ENCODE measurements around the gene SUN5. TPM values are rescaled to one million over a fixed set of nuclear protein-coding genes. Genes with fewer than 3 reads are reported as not detected.

SUN5 gene
- total RNA-seq, 1 donor from 2014 or later: not detected

DNA sequence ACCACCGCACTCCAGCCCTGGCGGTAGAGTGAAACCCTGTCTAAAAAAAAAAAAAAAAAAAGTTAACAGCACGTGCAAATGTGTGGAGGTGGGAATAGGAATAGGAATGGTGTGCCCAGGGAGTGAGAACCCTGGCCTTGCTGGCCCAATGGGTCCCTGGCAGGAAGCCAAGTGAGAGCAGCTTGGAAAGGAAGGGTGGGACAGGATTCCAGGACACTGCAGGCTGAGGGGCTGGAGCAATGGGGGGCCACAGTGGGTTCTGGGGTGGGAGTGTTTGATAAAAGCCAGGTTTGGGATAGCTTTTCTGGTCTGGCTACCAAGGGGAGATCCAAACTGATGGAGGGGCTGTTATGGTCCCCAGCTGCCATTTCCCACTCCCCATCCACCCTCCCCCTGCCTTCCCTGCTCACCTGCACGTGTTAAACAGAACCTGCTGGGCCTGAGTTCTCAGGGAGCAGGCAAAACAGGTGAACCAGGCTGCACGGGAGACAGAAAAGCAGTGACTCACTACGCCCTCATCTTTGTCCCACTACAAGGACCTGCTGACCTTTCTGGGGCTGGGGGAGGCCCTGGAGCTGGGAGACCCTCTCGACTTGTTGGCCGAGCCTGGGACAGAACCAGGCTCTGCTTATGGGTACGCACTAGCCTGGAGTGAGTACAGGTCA is 3.3 kb downstream of the SUN5 start:
- H3K4me3 ChIP-seq (ENCODE audit: low read depth, low read length): no peak overlapping the region
- FAIRE-seq (no peak), DNase-seq (ENCODE audit: low read depth) (no peak)
- no peaks in the 10 kb centered on the region for H3K27me3 ChIP-seq (ENCODE audit: control insufficient read depth, insufficient read depth, low read length)
- TF ChIP-seq, protein P1, sequence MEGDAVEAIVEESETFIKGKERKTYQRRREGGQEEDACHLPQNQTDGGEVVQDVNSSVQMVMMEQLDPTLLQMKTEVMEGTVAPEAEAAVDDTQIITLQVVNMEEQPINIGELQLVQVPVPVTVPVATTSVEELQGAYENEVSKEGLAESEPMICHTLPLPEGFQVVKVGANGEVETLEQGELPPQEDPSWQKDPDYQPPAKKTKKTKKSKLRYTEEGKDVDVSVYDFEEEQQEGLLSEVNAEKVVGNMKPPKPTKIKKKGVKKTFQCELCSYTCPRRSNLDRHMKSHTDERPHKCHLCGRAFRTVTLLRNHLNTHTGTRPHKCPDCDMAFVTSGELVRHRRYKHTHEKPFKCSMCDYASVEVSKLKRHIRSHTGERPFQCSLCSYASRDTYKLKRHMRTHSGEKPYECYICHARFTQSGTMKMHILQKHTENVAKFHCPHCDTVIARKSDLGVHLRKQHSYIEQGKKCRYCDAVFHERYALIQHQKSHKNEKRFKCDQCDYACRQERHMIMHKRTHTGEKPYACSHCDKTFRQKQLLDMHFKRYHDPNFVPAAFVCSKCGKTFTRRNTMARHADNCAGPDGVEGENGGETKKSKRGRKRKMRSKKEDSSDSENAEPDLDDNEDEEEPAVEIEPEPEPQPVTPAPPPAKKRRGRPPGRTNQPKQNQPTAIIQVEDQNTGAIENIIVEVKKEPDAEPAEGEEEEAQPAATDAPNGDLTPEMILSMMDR (IDR thresholded peaks at IDR 0.05; ENCODE audit: insufficient read depth, low read length, severe bottlenecking): no peak
- no peaks in the 10 kb centered on the region for H3K36me3 ChIP-seq (ENCODE audit: control insufficient read depth, insufficient read depth, low read length)

GRCh38 chr20:32999603-33000250 is 4.5 kb downstream of the SUN5 start:
- FAIRE-seq: peak; percentile 60
- TF ChIP-seq, protein P1 (IDR thresholded peaks at IDR 0.05; ENCODE audit: insufficient read depth, low read length, severe bottlenecking): no peak

DNA sequence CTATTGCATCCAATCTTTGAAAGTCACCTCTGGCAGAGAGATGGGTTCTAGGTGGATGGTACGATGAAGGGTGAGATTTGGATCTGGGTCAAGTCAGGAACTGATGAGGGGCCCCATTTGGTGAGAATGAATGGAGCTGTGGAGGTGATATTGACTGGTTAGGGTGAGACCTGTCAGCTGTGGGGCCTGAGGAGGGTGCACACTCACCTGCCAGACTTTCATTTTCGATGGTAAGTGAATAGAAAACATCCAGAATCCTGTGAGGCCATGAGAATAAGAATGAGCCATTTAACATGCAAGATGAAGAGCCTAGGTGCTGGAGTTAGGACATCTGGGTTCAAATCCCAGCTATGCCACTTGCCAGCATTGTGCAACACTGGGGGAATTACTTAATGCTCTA is 6.8 kb downstream of the SUN5 start:
- DNase-seq (ENCODE audit: low read depth) (no peak), FAIRE-seq (no peak)
- H3K36me3 ChIP-seq (ENCODE audit: control insufficient read depth, insufficient read depth, low read length): no peaks in the 10 kb centered on the region
- H3K4me3 ChIP-seq (ENCODE audit: low read depth, low read length): no peak overlapping the region
- TF ChIP-seq, protein P1 (IDR thresholded peaks at IDR 0.05; ENCODE audit: insufficient read depth, low read length, severe bottlenecking): no peak
- H3K27me3 ChIP-seq (ENCODE audit: control insufficient read depth, insufficient read depth, low read length): no peaks in the 10 kb centered on the region

More at GRCh38 chr20:32999603-33000250, 4.5 kb downstream of the SUN5 start:
- no peaks in the 10 kb centered on the region for H3K36me3 ChIP-seq (ENCODE audit: control insufficient read depth, insufficient read depth, low read length)
- no peak for DNase-seq (ENCODE audit: low read depth)
- H3K4me3 ChIP-seq (ENCODE audit: low read depth, low read length): no peak overlapping the region
- H3K27me3 ChIP-seq (ENCODE audit: control insufficient read depth, insufficient read depth, low read length): no peaks in the 10 kb centered on the region

DNA sequence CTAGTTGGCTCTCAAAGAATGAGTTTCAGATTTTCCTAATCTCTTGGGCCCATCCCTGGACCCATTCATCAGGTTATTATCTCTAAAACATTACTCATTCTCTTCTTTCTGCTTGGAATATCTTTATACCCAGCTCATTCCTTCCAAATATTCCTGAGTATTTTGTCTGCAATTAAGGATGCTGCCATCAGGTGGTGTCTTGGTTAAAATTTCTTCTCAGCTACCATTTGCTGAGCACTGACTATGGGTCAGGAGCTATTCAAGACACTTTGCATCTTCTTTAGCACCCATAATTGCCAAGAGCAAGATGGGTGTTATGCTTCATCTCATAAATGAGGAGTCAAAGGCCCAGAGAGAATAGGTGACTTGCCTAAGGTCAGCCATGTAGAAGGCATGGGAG is 8.4 kb downstream of the SUN5 start:
- H3K27me3 ChIP-seq (ENCODE audit: control insufficient read depth, insufficient read depth, low read length): no peaks in the 10 kb centered on the region
- no peak overlapping the region for H3K4me3 ChIP-seq (ENCODE audit: low read depth, low read length)
- FAIRE-seq (no peak), DNase-seq (ENCODE audit: low read depth) (no peak)
- H3K36me3 ChIP-seq (ENCODE audit: control insufficient read depth, insufficient read depth, low read length): no peaks in the 10 kb centered on the region
- TF ChIP-seq, protein P1 (IDR thresholded peaks at IDR 0.05; ENCODE audit: insufficient read depth, low read length, severe bottlenecking): no peak

DNA sequence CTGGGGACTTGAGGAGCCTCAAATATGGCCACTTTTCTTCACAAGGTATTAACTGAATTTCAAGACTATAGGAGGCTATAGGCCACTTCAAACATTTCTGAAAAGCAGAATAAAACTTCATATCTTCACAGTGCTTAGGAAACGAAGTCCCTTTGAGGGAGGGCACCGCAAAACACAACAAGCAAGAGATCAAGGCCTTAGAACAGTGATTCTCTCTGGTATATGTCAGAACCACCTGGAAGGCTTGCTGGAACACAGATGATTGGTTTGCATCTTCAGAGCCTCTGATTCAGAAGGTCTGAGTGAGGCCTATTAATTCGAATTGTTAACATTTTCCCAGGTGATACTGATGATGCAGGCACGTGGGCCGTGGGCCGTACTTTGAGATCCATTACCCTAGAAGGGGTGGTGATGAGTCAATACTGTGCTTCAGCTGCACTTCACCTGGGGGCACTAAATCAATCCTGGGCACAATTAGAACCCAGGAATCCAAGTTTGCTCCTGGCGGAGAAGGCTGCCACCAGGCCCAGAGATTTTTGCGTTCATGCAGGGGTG is 10.7 kb downstream of the SUN5 start:
- no peak for FAIRE-seq
- TF ChIP-seq, protein P1 (IDR thresholded peaks at IDR 0.05; ENCODE audit: insufficient read depth, low read length, severe bottlenecking): no peak
- H3K4me3 ChIP-seq (ENCODE audit: low read depth, low read length): no peak overlapping the region
- H3K27me3 ChIP-seq (ENCODE audit: control insufficient read depth, insufficient read depth, low read length): no peaks in the 10 kb centered on the region
- H3K36me3 ChIP-seq (ENCODE audit: control insufficient read depth, insufficient read depth, low read length): no peaks in the 10 kb centered on the region
- no peak for DNase-seq (ENCODE audit: low read depth)
